ENCODE data around the gene SLN.

The SLN gene

DNA sequence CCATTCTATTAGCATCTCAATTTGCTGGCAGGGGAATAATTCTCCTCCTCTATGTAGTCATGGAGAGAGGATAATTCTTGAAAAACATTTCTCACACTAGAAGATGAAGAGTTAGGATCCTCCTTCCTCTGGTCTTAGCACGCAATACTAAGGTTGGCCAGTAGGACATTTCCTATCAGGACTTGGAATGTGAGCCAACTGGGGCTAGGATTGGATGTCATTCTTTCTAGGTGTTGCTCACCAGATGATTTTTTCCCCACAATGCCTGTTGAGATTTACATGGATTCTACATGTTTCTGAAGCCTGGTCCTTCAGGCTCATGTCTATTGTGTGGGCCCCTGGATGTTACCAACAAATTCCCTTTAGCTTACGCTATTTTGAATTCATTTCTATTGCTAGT, 28.0 kb downstream of the SLN start:
- Histone ChIP-seq H3K27ac (no peak overlapping the region), H3K4me3 (no peak overlapping the region)
- TF ChIP-seq, protein P1, sequence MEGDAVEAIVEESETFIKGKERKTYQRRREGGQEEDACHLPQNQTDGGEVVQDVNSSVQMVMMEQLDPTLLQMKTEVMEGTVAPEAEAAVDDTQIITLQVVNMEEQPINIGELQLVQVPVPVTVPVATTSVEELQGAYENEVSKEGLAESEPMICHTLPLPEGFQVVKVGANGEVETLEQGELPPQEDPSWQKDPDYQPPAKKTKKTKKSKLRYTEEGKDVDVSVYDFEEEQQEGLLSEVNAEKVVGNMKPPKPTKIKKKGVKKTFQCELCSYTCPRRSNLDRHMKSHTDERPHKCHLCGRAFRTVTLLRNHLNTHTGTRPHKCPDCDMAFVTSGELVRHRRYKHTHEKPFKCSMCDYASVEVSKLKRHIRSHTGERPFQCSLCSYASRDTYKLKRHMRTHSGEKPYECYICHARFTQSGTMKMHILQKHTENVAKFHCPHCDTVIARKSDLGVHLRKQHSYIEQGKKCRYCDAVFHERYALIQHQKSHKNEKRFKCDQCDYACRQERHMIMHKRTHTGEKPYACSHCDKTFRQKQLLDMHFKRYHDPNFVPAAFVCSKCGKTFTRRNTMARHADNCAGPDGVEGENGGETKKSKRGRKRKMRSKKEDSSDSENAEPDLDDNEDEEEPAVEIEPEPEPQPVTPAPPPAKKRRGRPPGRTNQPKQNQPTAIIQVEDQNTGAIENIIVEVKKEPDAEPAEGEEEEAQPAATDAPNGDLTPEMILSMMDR (IDR thresholded peaks at IDR 0.05) = no peak
- no peak for DNase-seq (ENCODE audit: low spot score)

DNA sequence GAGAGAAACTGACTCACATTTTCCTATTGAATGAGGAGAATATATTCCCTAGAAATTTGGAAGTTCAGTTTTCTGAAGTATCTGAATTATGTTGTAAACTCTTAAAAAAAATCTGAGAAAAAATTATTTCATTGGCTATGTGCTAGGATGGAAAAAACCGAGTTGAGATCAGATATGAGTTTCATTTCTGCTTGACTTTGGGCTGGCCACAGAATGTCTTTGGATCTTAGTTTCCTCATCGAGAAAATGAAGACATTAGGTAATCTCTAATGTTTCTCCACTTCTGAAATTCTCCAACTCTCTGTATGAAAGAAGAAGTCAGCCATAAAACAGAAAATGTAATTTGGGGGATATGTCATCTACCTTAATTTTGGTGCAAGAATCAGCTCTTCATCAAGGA, 28.8 kb downstream of the SLN start:
- TF ChIP-seq, protein P1 (IDR thresholded peaks at IDR 0.05) = no peak
- H3K27ac ChIP-seq = no peak overlapping the region
- DNase-seq (ENCODE audit: low spot score) = no peak
- no peak overlapping the region for H3K4me3 ChIP-seq

DNA sequence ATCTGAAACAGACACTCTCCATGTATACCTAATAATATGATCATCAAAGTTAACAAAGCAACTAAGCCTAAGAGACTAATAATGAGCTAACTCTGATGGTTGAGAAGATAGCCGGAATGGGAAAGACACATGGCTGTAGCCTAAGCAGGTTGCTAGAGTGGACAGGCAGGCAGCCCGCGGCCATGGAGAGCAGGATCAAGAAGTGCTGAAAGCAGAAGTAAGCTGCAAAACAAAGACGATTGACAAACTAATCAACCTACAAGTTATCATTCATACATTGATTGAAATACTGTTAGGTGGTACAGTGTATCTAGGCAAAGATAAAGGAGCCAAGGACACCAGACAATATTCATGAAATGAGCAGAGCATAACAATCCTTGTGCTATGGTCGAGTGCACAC, 29.3 kb downstream of the SLN start:
- TF ChIP-seq, protein P1 (IDR thresholded peaks at IDR 0.05) = no peak
- H3K27ac ChIP-seq = no peak overlapping the region

DNA sequence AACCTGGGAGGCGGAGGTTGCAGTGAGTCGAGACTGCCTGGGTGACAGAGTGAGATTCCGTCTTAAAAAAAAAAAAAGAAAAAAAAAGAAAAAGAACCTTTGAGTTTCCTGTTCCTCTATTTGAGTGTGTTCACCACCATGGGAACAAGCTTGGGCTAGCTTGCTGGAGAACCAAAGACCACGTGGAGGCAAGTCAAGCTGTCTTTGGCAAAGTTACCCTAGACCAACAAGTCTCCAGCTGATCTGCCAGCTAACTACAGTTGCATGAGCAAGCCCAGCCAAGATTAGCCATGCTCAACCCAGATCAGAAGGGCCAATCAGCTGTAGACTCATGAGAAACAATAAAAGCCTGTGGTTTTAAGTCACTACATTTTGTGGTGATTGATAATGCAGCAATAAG, 29.7 kb downstream of the SLN start:
- no peak overlapping the region for H3K27ac ChIP-seq
- H3K4me3 ChIP-seq = no peak overlapping the region
- DNase-seq (ENCODE audit: low spot score) = no peak
- TF ChIP-seq, protein P1 (IDR thresholded peaks at IDR 0.05) = no peak

More for the DNA sequence above, 29.3 kb downstream of the SLN start:
- DNase-seq (ENCODE audit: low spot score) = no peak
- no peak overlapping the region for H3K4me3 ChIP-seq

DNA sequence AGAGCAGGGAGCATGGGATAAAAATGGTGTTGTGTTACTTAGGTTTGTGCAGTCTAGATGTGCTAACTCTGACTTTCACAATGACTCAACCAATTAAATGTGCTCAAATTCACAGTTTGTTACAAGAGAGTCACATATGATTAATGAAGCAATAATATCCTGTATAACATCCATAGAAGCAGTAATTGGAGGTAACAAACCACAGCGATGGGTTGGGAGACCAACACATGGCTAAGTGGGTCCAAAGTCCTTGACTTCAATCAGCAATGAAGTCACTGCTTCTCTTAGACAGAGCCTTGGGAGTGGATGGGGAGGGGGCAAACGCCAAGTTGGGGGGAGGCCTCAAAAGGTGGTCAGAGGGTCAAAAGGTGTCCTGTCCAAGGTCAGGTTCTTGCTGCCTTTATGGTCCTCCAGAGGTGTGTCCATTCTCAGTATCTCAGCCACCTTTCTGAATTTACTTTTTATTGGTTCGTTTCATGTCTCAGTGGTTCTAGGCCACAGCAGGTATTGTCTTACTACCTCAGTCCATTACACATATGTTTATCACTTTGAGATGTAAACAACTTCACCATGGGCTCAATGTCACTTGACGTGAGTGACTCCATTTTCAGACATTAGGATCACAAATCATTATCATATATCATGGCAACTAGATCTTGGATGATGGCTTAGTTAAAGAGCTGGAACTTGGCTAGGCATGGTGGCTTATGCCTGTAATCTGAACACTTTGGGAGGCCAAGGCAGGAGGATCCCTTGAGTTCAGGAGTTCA, 32.4 kb downstream of the SLN start:
- no peak overlapping the region for H3K4me3 ChIP-seq
- TF ChIP-seq, protein P1 (IDR thresholded peaks at IDR 0.05) = no peak

DNA sequence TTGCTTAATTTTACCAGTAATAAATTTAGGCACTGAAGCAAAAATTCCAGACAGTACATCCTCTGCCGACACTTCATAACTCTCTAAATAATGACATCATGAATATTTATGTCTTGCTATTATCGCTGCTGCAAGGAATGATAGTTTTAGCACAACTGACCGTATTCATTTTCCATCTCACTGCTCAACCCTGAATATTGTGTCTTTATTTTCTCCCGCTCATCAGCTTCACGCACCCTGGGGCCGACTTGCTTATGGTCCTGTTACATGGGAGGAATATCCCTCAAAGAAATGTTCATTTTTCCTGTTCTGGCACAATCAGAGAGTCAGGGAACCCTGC, 33.3 kb downstream of the SLN start:
- no peak for DNase-seq (ENCODE audit: low spot score)
- no peak overlapping the region for H3K27ac ChIP-seq
- TF ChIP-seq, protein P1 (IDR thresholded peaks at IDR 0.05) = no peak
- no peak overlapping the region for H3K4me3 ChIP-seq

More for the DNA sequence above, 32.4 kb downstream of the SLN start:
- DNase-seq (ENCODE audit: low spot score) = no peak
- no peak overlapping the region for H3K27ac ChIP-seq

DNA sequence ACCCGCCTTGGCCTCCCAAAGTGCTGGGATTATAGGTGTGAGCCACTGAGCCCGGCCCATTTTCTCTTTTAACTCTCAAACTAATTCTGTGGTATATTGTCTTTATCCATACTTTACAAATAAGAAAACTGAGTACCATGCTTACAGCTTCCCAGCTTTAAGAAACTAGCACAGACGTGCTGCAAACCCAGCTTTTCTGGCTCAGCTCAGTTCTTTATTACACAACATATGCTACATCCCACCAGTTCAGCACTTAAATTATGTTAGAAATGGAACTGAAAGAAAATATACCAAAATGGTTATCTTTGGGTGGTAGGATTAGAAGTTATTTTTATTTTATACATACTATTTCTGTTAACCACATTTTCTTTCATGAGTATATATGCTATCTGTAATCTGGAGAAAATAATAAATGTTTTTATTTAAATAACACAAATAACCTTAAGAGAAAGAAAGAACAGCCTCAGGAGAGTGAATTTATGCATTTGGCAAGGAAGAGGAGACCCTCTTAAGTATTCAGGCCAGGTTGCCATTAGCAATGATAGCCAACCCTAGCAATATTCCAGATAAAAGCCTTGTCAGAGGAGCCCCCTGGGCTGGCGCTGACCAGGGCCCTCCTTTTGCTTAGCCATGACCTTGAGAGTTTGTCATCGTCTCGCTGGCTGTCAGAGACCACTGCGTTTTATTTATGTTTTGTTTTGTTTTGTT, 33.8 kb downstream of the SLN start:
- H3K27ac ChIP-seq = no peak overlapping the region
- TF ChIP-seq, protein P1 (IDR thresholded peaks at IDR 0.05) = no peak
- H3K4me3 ChIP-seq = no peak overlapping the region
- DNase-seq (ENCODE audit: low spot score) = no peak
